ENCODE data around the gene NR1I3.

The NR1I3 gene

GRCh38 chr1:161193561-161194235 lies 44.3 kb downstream of the NR1I3 start:
- no peak for DNase-seq

GRCh38 chr1:161192476-161193465 lies 45.2 kb downstream of the NR1I3 start:
- peak; percentile 5 for DNase-seq

- DNase-seq: no peak
These were observed 46.0 kb downstream of the NR1I3 start for GRCh38 chr1:161191971-161192370.

- DNase-seq: peak; percentile 4
These were observed 47.0 kb downstream of the NR1I3 start for GRCh38 chr1:161190962-161191521.

- no peak for DNase-seq
These were observed 49.0 kb downstream of the NR1I3 start for GRCh38 chr1:161189036-161189435.

- DNase-seq: no peak
These were observed 49.6 kb downstream of the NR1I3 start for GRCh38 chr1:161188381-161188780.

- DNase-seq: no peak
These were observed 50.7 kb downstream of the NR1I3 start for GRCh38 chr1:161187311-161187710.

- no peak for DNase-seq
These were observed 52.2 kb downstream of the NR1I3 start for GRCh38 chr1:161185732-161186311.

GRCh38 chr1:161185282-161185682 lies 52.7 kb downstream of the NR1I3 start:
- DNase-seq: peak; percentile 97

GRCh38 chr1:161182214-161182613 lies 55.8 kb downstream of the NR1I3 start:
- DNase-seq: no peak

GRCh38 chr1:161180639-161181038 lies 57.4 kb downstream of the NR1I3 start:
- DNase-seq: peak; percentile 1

- no peak for DNase-seq
These were observed 58.3 kb downstream of the NR1I3 start for GRCh38 chr1:161179698-161180097.

Measured in NCI-H524 treated with DMSO at 0.1 percent for 48 hours (cell line).